Measurements from ENCODE around the gene SPTBN1. TPM values are rescaled to one million over a fixed set of nuclear protein-coding genes. Genes with fewer than 3 reads are reported as not detected.
A peak's percentile ranks its signal among the peaks of the same experiment; 100 is the strongest.

The SPTBN1 gene
- total and polyA plus RNA-seq, 2 experiments from 2014 or later = 125 to 435 TPM

GRCh38 chr2:54541995-54542394 is 85.9 kb downstream of the SPTBN1 start:
- peaks cover 14% of the 10 kb centered on the region for H3K4me1 ChIP-seq (ENCODE audit: low read depth)
- TF ChIP-seq, protein P1, sequence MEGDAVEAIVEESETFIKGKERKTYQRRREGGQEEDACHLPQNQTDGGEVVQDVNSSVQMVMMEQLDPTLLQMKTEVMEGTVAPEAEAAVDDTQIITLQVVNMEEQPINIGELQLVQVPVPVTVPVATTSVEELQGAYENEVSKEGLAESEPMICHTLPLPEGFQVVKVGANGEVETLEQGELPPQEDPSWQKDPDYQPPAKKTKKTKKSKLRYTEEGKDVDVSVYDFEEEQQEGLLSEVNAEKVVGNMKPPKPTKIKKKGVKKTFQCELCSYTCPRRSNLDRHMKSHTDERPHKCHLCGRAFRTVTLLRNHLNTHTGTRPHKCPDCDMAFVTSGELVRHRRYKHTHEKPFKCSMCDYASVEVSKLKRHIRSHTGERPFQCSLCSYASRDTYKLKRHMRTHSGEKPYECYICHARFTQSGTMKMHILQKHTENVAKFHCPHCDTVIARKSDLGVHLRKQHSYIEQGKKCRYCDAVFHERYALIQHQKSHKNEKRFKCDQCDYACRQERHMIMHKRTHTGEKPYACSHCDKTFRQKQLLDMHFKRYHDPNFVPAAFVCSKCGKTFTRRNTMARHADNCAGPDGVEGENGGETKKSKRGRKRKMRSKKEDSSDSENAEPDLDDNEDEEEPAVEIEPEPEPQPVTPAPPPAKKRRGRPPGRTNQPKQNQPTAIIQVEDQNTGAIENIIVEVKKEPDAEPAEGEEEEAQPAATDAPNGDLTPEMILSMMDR (IDR thresholded peaks at IDR 0.05; ENCODE audit: low read depth, low read length) = no peak

DNA sequence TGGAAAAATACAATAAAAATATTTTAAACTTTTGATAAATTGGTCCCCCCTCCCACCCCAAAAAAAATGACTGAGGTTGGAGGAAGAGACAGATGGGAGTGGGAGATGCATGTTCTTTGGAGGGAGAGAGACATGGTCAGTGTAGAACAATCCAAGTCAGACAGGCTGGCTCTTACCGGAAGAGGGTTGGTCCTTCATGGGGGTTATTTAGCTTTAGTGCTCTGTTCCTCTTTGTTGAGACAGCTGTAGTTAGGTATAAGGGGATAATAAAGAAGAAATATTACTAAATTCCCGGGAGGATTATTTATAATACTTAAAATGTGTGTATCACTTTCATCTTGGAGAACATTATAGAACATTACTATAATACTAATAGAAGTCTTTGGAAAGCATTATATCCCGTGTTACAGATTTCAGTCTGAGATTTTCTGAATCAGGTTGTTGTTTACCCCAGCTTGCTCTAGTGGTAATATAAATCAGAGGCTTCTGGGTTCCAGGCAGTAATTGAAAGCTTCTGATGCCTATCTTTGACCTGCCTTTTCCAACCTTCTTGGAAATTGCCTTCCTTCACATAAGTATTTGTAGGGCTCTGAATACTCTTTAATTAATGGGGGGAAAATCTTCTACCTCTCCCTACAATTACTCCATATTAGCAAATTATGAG is 87.7 kb downstream of the SPTBN1 start:
- no peak overlapping the region for H3K4me3 ChIP-seq
- peak overlapping the region; percentile 49 for H3K27ac ChIP-seq
- no peaks in the 10 kb centered on the region for H3K9me3 ChIP-seq (ENCODE audit: low read depth)
- H3K27me3 ChIP-seq = no peaks in the 10 kb centered on the region
- peaks cover 16% of the 10 kb centered on the region for H3K4me1 ChIP-seq (ENCODE audit: low read depth)
- no peaks in the 10 kb centered on the region for H3K36me3 ChIP-seq
- no peak for DNase-seq (ENCODE audit: low read depth in 1 of 2, low spot score in 1 of 2)
- TF ChIP-seq, protein P1 (IDR thresholded peaks at IDR 0.05; ENCODE audit: low read depth, low read length) = no peak

More at GRCh38 chr2:54541995-54542394, 85.9 kb downstream of the SPTBN1 start:
- Histone ChIP-seq H3K27ac (no peak overlapping the region), H3K36me3 (no peaks in the 10 kb centered on the region), H3K9me3 (ENCODE audit: low read depth) (no peaks in the 10 kb centered on the region), H3K4me3 (no peak overlapping the region), H3K27me3 (no peaks in the 10 kb centered on the region)
- DNase-seq (ENCODE audit: low read depth in 1 of 2, low spot score in 1 of 2) = no peak

DNA sequence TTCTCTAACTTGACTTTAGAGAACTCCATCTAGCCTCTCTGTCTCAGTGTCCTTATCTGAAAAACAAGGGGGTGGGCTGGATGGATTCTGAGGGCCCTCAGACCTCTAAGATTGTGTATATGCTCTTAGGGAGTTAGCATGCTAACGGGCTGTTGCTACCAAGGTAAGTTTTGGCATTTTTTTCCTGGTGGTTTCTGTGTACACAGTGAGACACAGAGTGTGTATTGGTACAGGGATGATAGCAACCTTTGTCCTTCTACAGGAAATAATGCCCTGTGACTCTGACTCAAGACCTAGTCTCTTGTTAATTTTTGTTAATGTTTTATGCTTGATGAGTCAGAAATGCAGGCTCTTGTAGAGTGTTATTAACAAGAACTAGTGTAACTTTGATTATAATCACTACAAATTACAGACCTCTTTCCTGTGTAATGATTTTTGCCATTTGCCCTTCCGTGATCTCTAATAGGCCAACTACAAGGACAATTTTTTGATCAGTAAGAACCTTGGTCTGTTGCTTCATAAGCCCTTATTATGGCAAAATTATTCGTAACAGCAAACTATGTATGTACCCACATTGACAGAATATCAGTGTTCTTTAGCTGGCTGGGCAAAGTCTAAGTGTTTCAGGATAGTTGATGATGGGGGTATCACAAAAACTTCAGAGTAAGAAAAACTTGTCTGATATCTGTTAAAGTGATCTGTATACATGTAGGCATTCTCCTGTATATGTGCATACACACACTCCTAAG is 89.7 kb downstream of the SPTBN1 start:
- Histone ChIP-seq H3K4me1 (ENCODE audit: low read depth) (peaks cover 33% of the 10 kb centered on the region), H3K9me3 (ENCODE audit: low read depth) (no peaks in the 10 kb centered on the region), H3K36me3 (no peaks in the 10 kb centered on the region), H3K4me3 (no peak overlapping the region), H3K27ac (peak overlapping the region; percentile 12), H3K27me3 (no peaks in the 10 kb centered on the region)
- DNase-seq (ENCODE audit: low read depth in 1 of 2, low spot score in 1 of 2) = peak in 1 of 2 donors; percentile 26
- TF ChIP-seq, protein P1 (IDR thresholded peaks at IDR 0.05; ENCODE audit: low read depth, low read length) = no peak

GRCh38 chr2:54546518-54546917 is 90.4 kb downstream of the SPTBN1 start:
- H3K4me3 ChIP-seq = no peak overlapping the region
- TF ChIP-seq, protein P1 (IDR thresholded peaks at IDR 0.05; ENCODE audit: low read depth, low read length) = no peak
- no peak for DNase-seq (ENCODE audit: low read depth in 1 of 2, low spot score in 1 of 2)
- H3K9me3 ChIP-seq (ENCODE audit: low read depth) = no peaks in the 10 kb centered on the region
- peak overlapping the region; percentile 12 for H3K27ac ChIP-seq
- no peaks in the 10 kb centered on the region for H3K36me3 ChIP-seq
- H3K27me3 ChIP-seq = no peaks in the 10 kb centered on the region
- peaks cover 40% of the 10 kb centered on the region for H3K4me1 ChIP-seq (ENCODE audit: low read depth)

- no peaks in the 10 kb centered on the region for H3K36me3 ChIP-seq
- DNase-seq (ENCODE audit: low read depth in 1 of 2, low spot score in 1 of 2) = no peak
- no peaks in the 10 kb centered on the region for H3K9me3 ChIP-seq (ENCODE audit: low read depth)
- TF ChIP-seq, protein P1 (IDR thresholded peaks at IDR 0.05; ENCODE audit: low read depth, low read length) = no peak
- no peak overlapping the region for H3K4me3 ChIP-seq
- peaks cover 43% of the 10 kb centered on the region for H3K4me1 ChIP-seq (ENCODE audit: low read depth)
- H3K27ac ChIP-seq = no peak overlapping the region
- H3K27me3 ChIP-seq = no peaks in the 10 kb centered on the region
Observed at GRCh38 chr2:54546923-54547720, 91.0 kb downstream of the SPTBN1 start.
